ENCODE data around the gene TRIB2.
"Not testable (repeated sequence)": the region's sequence is repeated elsewhere in the genome, so short reads cannot be mapped to it uniquely, and the experiment has no call there.

The TRIB2 gene

DNA sequence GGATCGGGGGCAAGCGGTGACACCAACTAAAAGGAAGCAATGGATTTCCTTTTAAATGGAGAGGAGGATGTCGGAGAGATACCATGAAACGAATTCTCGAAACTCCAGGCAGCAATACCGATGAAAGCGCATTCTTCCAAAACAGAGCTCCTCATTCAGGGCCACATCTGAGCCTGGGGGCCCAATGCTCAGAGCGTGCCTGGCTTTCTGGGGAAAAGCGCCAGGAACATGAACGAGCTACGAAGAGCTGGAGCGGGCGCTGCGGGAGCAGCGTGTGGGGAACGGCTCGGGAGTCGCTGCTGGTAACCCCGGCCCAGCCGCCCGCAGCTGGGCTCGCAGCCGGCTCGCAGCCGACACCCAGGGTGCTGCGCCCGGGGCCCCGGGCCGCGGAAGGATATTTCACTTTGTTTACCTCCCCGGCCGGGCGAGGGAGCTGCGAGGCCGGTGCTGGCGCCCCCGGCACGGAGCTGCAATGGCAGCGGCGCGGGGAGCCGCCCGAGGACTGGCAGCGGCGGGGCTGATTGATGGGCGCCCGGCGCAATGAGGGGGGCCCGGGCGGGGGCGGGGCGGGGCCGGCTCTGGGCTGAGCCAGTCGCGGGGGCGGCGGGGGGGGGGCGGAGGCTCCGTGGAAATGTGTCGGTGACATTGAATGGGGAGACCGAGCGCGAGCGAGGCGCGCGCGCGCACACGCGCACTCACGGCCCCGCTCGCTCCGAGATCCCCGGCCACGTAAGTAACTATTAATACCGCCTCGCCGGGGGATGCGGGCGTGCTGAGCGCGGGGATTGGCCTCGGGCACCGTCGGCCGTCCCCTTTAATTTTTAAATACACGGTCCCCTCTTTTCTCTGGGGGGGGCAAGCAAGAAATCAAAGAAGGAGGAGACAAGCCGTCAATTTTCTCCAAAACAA, at the start of gene TRIB2:
TSS of gene TRIB2 (plus strand) at position 655 of the 909 bp plus-strand sequence. CDS start 1,372 bp downstream, outside the sequence.
- peak; percentile 43 to 58 for DNase-seq

DNA sequence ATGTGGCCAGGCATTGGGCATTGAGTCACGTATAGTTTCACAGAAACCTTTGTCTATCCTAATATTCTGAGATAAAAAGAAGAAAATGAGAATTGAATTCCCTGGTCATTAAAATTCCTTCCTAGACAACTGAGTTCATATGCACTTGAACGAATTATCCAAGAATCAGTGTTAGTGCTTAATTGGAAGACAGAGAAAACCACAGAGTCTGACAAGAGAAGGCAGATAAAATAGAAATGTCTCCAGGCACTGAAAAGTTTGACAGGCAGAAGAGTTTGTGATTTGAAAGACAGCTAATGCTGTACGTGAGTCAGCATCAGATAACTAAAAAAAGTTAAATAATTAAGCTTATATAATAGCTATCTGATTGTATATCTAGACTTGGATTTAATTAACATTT, 47.7 kb upstream of the TRIB2 start:
- DNase-seq: no peak

DNA sequence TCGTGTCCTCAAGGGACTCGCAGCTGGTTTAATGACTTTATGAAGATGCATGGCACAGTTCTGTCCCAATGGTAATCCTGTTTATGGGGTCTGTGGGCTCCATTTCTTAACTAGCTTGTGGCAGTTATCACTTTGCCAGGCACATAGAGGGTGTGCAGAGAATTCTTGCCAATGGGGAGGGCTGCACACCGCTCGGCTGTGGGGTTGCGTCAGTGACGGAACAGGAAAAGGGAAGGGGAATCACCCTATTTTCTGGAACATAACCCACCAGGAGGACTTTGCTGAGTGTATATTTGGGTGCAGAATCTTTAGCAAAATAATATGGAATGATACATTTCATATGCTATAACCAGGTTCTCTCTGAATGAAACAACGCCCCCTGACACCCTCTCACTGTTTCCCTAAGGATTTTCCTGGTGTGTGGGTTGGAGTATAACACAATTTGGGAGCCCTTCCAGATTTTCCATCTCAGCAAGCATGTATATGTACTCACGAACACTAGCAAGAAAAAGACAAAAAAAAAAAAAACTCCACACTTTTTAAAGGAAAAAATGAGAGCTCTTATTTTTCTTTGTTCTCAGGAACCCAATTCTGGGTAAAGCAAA, 43.9 kb upstream of the TRIB2 start:
- no peak for DNase-seq

DNA sequence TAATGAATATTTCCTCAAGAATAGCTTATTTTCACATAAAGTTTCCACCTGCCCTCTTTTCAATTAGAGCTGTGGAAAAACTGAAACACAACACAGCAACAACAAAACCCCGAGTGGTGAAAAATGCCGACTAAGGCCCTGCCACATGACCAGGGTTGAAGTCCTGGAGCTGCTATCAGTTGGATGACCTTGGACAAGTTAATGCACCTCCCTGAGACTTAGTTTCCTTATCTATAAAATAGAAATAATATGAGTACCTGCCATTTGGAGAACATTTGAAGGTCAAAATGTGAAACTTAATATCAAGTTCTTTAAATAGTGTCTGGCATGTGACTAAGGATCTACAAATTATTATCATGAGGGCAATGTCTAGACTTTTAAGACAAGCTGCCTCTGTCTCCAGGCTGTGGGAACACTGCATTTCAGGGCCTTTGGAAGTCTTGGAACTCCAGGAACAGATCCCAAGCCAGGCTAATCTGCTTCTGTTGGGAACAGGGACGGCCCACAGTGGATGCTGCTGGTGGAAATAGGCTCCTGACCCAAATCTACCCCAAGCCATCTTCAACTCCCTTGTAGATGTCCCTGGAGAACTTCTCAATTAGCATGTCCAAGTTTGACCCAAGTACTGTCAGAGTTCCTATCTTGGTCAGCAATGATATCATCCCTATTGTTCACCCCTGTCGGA, 42.0 kb upstream of the TRIB2 start:
- DNase-seq: no peak

- no peak for DNase-seq
Observed at GRCh38 chr2:12675352-12675795, 41.4 kb upstream of the TRIB2 start.

DNA sequence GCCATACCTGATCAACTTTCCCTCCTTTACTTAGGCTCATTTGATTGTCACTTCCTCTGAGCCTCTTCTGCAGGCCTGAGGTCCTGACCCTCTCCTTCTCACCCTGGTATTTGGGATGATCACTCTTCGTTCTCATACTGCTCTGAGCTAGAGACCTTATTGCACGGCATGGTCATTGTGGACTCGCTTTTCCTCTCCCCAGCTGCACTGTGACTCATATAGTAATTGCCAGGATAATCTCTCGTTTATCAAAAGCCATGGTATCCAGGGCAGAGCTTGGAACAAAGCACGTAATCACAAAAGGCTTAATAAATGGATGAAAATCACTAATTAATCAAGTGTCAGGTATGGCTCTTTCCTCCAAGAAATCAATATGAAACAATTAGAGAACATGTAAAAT, 40.9 kb upstream of the TRIB2 start:
- DNase-seq: no peak

- DNase-seq: no peak
Observed at GRCh38 chr2:12676771-12677170, 40.0 kb upstream of the TRIB2 start.

DNA sequence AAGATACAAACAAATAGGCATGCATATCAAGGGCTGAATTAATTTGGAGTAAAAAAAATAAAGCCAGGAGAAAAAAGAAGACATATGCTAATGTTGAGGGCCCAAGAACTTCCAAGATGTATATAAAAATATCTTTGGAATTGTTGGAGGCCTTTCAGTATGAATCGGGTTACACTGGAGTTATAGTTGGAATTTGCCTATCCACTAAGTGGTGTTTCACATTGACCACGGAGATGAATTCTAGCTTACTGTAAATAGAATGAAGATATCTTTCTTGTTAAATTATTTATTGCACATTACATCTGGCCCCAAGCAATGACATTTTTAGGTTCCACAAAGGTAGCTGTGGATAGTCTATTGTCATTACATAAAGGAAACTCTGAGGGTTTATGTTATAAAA, 38.5 kb upstream of the TRIB2 start:
- DNase-seq: no peak

- no peak for DNase-seq
Observed at GRCh38 chr2:12679550-12680072, 37.1 kb upstream of the TRIB2 start.

GRCh38 chr2:12680115-12680514, 36.6 kb upstream of the TRIB2 start:
- not testable (repeated sequence) for DNase-seq

GRCh38 chr2:12682017-12682416, 34.7 kb upstream of the TRIB2 start:
- DNase-seq: no peak

DNA sequence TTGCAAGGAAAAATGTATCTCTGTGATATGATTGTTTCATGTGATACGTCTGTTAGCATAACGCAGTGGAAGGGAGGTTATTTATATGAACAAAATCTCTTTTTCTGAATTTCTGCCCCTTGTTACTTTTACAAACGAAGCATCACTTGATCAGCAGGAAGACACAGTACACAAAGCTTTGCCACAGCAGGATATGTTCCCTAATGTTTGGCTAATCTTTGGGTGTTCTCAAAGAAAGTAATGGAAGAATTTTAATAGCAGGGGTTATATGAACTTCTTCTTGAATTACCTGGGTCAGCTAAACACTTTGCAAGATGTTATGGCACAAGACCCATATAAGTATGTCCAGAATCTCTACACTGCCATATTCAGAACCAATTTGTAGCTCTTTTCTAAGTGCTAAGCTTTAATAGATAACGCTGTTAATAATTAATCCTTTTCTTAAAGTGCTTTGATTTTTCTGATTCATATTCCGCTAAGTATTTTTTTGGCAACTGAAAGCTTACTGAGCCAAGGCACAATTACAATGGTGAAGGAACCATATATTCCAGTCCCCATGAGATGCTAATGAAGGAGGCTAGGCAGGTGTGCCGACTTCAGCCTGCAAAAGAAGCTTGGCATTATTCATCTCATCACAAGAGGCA, 33.2 kb upstream of the TRIB2 start:
- DNase-seq: no peak

GRCh38 chr2:12684471-12684936, 32.2 kb upstream of the TRIB2 start:
- no peak for DNase-seq

- no peak for DNase-seq
Observed at GRCh38 chr2:12685145-12685544, 31.6 kb upstream of the TRIB2 start.

GRCh38 chr2:12685956-12686355, 30.8 kb upstream of the TRIB2 start:
- DNase-seq: no peak

DNA sequence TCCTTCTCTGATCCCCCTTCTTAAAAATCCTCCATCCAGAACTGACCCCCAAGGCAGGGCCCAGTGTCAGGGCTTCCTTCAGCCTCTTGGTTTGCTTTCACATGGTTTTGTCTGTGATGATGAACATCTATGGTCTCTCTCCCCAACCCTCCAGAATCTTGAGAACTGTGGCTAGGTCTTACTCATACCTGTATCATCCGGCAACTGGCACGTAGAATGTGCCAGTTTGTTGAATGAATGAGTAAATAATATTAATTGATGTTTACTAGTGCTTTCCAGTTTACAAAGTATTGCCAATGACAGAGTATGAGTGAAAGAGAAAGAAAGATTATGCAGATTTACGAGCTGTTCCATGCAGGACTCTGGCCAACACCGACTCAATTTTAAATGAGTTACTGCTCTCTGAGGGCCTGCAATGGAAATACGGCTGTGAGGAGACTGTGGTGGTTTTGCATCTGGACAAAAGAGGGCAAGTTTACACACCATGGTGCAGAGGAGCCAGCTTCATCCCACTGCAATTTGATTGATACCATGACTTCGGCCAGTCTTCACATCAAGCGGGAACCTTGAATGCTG, 29.9 kb upstream of the TRIB2 start:
- no peak for DNase-seq

DNA sequence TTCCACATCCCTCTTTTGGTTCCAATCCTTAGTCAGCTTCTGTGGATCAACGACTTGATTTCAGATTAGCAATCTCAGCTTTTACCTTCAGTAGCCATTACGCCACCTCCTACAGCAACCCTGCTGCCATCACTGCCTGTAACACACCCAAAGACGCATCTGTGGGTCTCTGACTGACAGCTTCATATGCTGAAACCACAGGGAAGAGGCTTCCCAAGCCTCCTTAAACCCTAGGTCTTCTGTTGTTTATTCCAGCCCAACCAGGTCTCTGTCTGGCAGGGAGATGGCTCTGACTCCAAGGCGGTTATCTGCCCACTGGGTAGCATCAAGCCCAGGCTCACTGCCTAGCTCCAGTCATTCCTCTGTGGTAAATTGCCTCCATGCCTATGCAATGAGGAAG, 28.6 kb upstream of the TRIB2 start:
- DNase-seq: no peak

- no peak for DNase-seq
Observed at GRCh38 chr2:12688893-12689292, 27.8 kb upstream of the TRIB2 start.

- DNase-seq: no peak
Observed at GRCh38 chr2:12693509-12693908, 23.2 kb upstream of the TRIB2 start.

- DNase-seq: peak in 1 of 2 donors; percentile 58
Observed at GRCh38 chr2:12694990-12695774, 21.6 kb upstream of the TRIB2 start.

- DNase-seq: no peak
Observed at GRCh38 chr2:12697617-12698016, 19.1 kb upstream of the TRIB2 start.

DNA sequence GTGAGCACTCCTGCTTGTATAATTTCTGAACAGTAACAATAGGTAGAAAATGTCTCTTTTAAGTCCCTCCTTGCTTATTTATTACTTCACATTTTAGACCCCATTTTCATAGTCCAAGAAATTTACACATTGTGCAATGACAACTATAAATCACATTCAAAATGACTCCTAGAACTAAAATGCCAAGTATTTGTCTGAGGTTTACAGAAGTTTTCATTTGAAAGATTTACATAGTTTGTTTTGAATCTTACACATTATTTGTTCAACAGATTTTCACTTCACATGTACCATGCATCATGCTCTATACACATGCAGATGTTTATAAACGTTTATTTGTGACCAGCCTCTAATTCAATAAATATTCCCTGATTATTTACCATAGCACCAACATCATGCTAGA, 15.7 kb upstream of the TRIB2 start:
- no peak for DNase-seq
